Activated CD8-positive, alpha-beta T cell treated with anti-CD3 and anti-CD28 coated beads for 36 hours (primary cell): ENCODE data around the gene AATK. TPM values are rescaled to one million over a fixed set of nuclear protein-coding genes. Genes with fewer than 3 reads are reported as not detected.

Experiments
- ATAC-seq: fragments of 200-7000 bp; cut with Tn5 transposase; one replicate; pipeline ENCODE4 v1.10.0; 2021; ENCODE audit warnings: mild to moderate bottlenecking, moderate library complexity
- CTCF ChIA-PET: fragments of 350-600 bp; sonication (Branson Sonifier 250); formaldehyde crosslinking; loops from one replicate; lab custom pipeline; 2021; ENCODE audit warnings: antibody characterized with exemption; lab: Charles Lee
- POLR2A ChIA-PET: fragments of 350-600 bp; sonication (Branson Sonifier 250); formaldehyde crosslinking; loops from one replicate; lab custom pipeline; 2021; ENCODE audit warnings: antibody characterized with exemption; lab: Charles Lee
- DNase-seq: peaks from one replicate; pipeline ENCODE4 v3.0.0-alpha.2; 2020
- H3K27ac Mint-ChIP-seq: one replicate; pipeline ENCODE4 v1.8.0; 2021; ENCODE audit warnings: mild to moderate bottlenecking, mixed read lengths
- H3K27me3 Mint-ChIP-seq: one replicate; pipeline ENCODE4 v1.8.0; 2021; ENCODE audit warnings: mixed read lengths
- H3K36me3 Mint-ChIP-seq: one replicate; pipeline ENCODE4 v1.8.0; 2021; ENCODE audit warnings: low read depth, mixed read lengths
- H3K4me1 Mint-ChIP-seq: one replicate; pipeline ENCODE4 v1.8.0; 2021; ENCODE audit warnings: low read depth, mixed read lengths
- H3K4me3 Mint-ChIP-seq: one replicate; pipeline ENCODE4 v1.8.0; 2021; ENCODE audit warnings: mild to moderate bottlenecking, moderate library complexity, mixed read lengths
- H3K9me3 Mint-ChIP-seq: one replicate; pipeline ENCODE4 v1.8.0; 2021; ENCODE audit warnings: mixed read lengths
- CTCF ChIP-seq: fragments of 200-600 bp; IDR thresholded peaks from one replicate; pipeline ENCODE4 v1.8.0; 2022; ENCODE audit warnings: antibody characterized with exemption, mild to moderate bottlenecking
- intact Hi-C: fragments of 100-400 bp; cut with micrococcal nuclease; formaldehyde crosslinking; loops from one replicate; pipeline ENCODE4 v1.10.0; 2022
- total RNA-seq, 2 experiments: library from RNA; stranded (reverse); gene quantifications; one replicate each; pipeline ENCODE4 v1.2.3, GENCODE V29; 2021

AATK gene
- total RNA-seq, 2 experiments from 2014 or later: 0.63 to 0.98 TPM

- ATAC-seq: no peak
- intact Hi-C loops: no loop called here
- Mint-ChIP-seq H3K36me3 (no peaks in the 10 kb centered on the region), H3K4me1 (no peaks in the 10 kb centered on the region), H3K4me3 (no peak overlapping the region), H3K27me3 (peaks cover 13% of the 10 kb centered on the region), H3K27ac (no peak overlapping the region), H3K9me3 (no peaks in the 10 kb centered on the region)
- ChIA-PET POLR2A (no interaction called here), CTCF (no interaction called here)
- DNase-seq: no peak
- no peak for TF ChIP-seq CTCF
Observed at GRCh38 chr17:81163051-81163695, 2.8 kb downstream of the AATK start.

GRCh38 chr17:81162491-81162890, 3.5 kb downstream of the AATK start:
- ATAC-seq: no peak
- Mint-ChIP-seq H3K4me1 (no peaks in the 10 kb centered on the region), H3K27me3 (peaks cover 13% of the 10 kb centered on the region), H3K4me3 (no peak overlapping the region), H3K36me3 (no peaks in the 10 kb centered on the region), H3K9me3 (no peaks in the 10 kb centered on the region), H3K27ac (no peak overlapping the region)
- TF ChIP-seq CTCF: no peak
- DNase-seq: no peak
- intact Hi-C loops: no loop called here
- CTCF ChIA-PET: no interaction called here
- POLR2A ChIA-PET: interaction anchor here (1.0 kb wide), 1 partner anchor 10 kb away, joined by 3 read pairs; no protein-coding TSS in a partner anchor

- DNase-seq (no peak), ATAC-seq (no peak)
- H3K4me1 Mint-ChIP-seq: no peaks in the 10 kb centered on the region
- TF ChIP-seq CTCF: no peak
- no peaks in the 10 kb centered on the region for H3K36me3 Mint-ChIP-seq
- H3K4me3 Mint-ChIP-seq: no peak overlapping the region
- peaks cover 10% of the 10 kb centered on the region for H3K27me3 Mint-ChIP-seq
- no peak overlapping the region for H3K27ac Mint-ChIP-seq
- H3K9me3 Mint-ChIP-seq: no peaks in the 10 kb centered on the region
- ChIA-PET POLR2A (interaction anchor here (1.0 kb wide), 1 partner anchor 10 kb away, joined by 3 read pairs; no protein-coding TSS in a partner anchor), CTCF (no interaction called here)
- intact Hi-C loops: no loop called here
Observed at GRCh38 chr17:81161972-81162371, 4.0 kb downstream of the AATK start.

GRCh38 chr17:81161536-81161935, 4.5 kb downstream of the AATK start:
- Mint-ChIP-seq H3K27me3 (peaks cover 10% of the 10 kb centered on the region), H3K9me3 (no peaks in the 10 kb centered on the region), H3K27ac (no peak overlapping the region), H3K4me1 (no peaks in the 10 kb centered on the region), H3K4me3 (no peak overlapping the region), H3K36me3 (no peaks in the 10 kb centered on the region)
- DNase-seq (no peak), ATAC-seq (no peak)
- CTCF ChIA-PET: no interaction called here
- intact Hi-C loops: no loop called here
- TF ChIP-seq CTCF: no peak
- POLR2A ChIA-PET: no interaction called here

GRCh38 chr17:81160747-81161453, 5.1 kb downstream of the AATK start:
- Mint-ChIP-seq H3K4me3 (no peak overlapping the region), H3K36me3 (no peaks in the 10 kb centered on the region), H3K4me1 (no peaks in the 10 kb centered on the region), H3K27me3 (peaks cover 10% of the 10 kb centered on the region), H3K9me3 (no peaks in the 10 kb centered on the region), H3K27ac (no peak overlapping the region)
- CTCF ChIA-PET: no interaction called here
- TF ChIP-seq CTCF: no peak
- no peak for ATAC-seq
- DNase-seq: no peak
- intact Hi-C loops: no loop called here
- POLR2A ChIA-PET: no interaction called here
